SK-N-SH treated with all-trans-retinoic acid at 6 μM for 48 hours (cell line): Measurements from ENCODE around the gene ADGRB2.
A peak's percentile ranks its signal among the peaks of the same experiment; 100 is the strongest.

Experiments
- ATAC-seq: fragments of 200-7000 bp; cut with Tn5 transposase; 3 replicates; pipeline ENCODE4 v1.9.1; 2020; ENCODE audit warnings: mild to moderate bottlenecking, moderate library complexity
- ARNTL ChIP-seq: fragments of 450-650 bp; formaldehyde crosslinking; IDR thresholded peaks from 2 replicates; pipeline ENCODE4 v1.5.0; 2020; ENCODE audit warnings: low read depth, mild to moderate bottlenecking, moderate library complexity, borderline replicate concordance
- BACH2 ChIP-seq: fragments of 250-450 bp; sonication (Bioruptor Pico); IDR thresholded peaks from 2 replicates; pipeline ENCODE4 v1.9.0; 2021; ENCODE audit warnings: mild to moderate bottlenecking, borderline replicate concordance
- CSDC2 ChIP-seq: fragments of 250-450 bp; sonication (Bioruptor Pico); IDR thresholded peaks from 2 replicates; pipeline ENCODE4 v1.5.0; 2020; ENCODE audit warnings: mild to moderate bottlenecking, moderate library complexity
- ESRRG ChIP-seq: fragments of 250-450 bp; sonication (Bioruptor Pico); IDR thresholded peaks from 2 replicates; pipeline ENCODE4 v1.6.1; 2021; ENCODE audit warnings: mild to moderate bottlenecking
- GLIS3 ChIP-seq: fragments of 250-450 bp; sonication (Bioruptor Pico); IDR thresholded peaks from 2 replicates; pipeline ENCODE4 v1.5.0; 2020; ENCODE audit warnings: mild to moderate bottlenecking, moderate library complexity
- ISL1 ChIP-seq: fragments of 250-450 bp; sonication (Bioruptor Pico); IDR thresholded peaks from 2 replicates; pipeline ENCODE4 v2.1.2; 2022; ENCODE audit warnings: mild to moderate bottlenecking, moderate library complexity
- OSR1 ChIP-seq: fragments of 250-450 bp; sonication (Bioruptor Pico); IDR thresholded peaks from 2 replicates; pipeline ENCODE4 v1.8.0; 2022; ENCODE audit warnings: moderate library complexity, mild to moderate bottlenecking, inconsistent platforms
- PATZ1 ChIP-seq: fragments of 250-450 bp; sonication (Bioruptor Pico); IDR thresholded peaks from 2 replicates; pipeline ENCODE4 v1.8.0; 2020; ENCODE audit warnings: mild to moderate bottlenecking, moderate library complexity, borderline replicate concordance
- POU6F1 ChIP-seq: fragments of 250-450 bp; sonication (Bioruptor Pico); IDR thresholded peaks from 2 replicates; pipeline ENCODE4 v1.8.0; 2021; ENCODE audit warnings: low read depth, mild to moderate bottlenecking, moderate library complexity, borderline replicate concordance
- PPARA ChIP-seq: fragments of 250-450 bp; sonication (Bioruptor Pico); IDR thresholded peaks from 2 replicates; pipeline ENCODE4 v1.5.0; 2020; ENCODE audit warnings: mild to moderate bottlenecking, borderline replicate concordance
- RARB ChIP-seq: fragments of 250-450 bp; sonication (Bioruptor Pico); IDR thresholded peaks from 2 replicates; pipeline ENCODE4 v1.8.0; 2021; ENCODE audit warnings: mild to moderate bottlenecking, moderate library complexity
- SNAI2 ChIP-seq: fragments of 250-450 bp; sonication (Bioruptor Pico); IDR thresholded peaks from 2 replicates; pipeline ENCODE4 v1.5.0; 2020; ENCODE audit warnings: mild to moderate bottlenecking, moderate library complexity
- TOX ChIP-seq: fragments of 250-450 bp; sonication (Bioruptor Pico); IDR thresholded peaks from 2 replicates; pipeline ENCODE4 v1.8.0; 2021; ENCODE audit warnings: mild to moderate bottlenecking, moderate library complexity, borderline replicate concordance
- TSHZ2 ChIP-seq: fragments of 250-450 bp; sonication (Bioruptor Pico); IDR thresholded peaks from 2 replicates; pipeline ENCODE4 v1.5.0; 2020; ENCODE audit warnings: mild to moderate bottlenecking, moderate library complexity
- ZC3H10 ChIP-seq: fragments of 250-450 bp; sonication (Bioruptor Pico); IDR thresholded peaks from 2 replicates; pipeline ENCODE4 v1.5.1; 2021; ENCODE audit warnings: mild to moderate bottlenecking, moderate library complexity
- ZFP3 ChIP-seq: fragments of 250-450 bp; sonication (Bioruptor Pico); IDR thresholded peaks from 2 replicates; pipeline ENCODE4 v1.5.0; 2020; ENCODE audit warnings: mild to moderate bottlenecking, moderate library complexity
- ZFP30 ChIP-seq: fragments of 450-650 bp; formaldehyde crosslinking; IDR thresholded peaks from 2 replicates; pipeline ENCODE4 v1.5.0; 2022; ENCODE audit warnings: mild to moderate bottlenecking, moderate library complexity
- ZNF565 ChIP-seq: fragments of 450-650 bp; formaldehyde crosslinking; conservative IDR thresholded peaks from 2 replicates; pipeline ENCODE4 v1.5.0; 2020; ENCODE audit warnings: low read depth, mild to moderate bottlenecking, moderate library complexity
- ZNF70 ChIP-seq: fragments of 450-650 bp; formaldehyde crosslinking; IDR thresholded peaks from 2 replicates; pipeline ENCODE4 v1.5.0; 2020; ENCODE audit warnings: mild to moderate bottlenecking, moderate library complexity
- ZNF8 ChIP-seq: fragments of 450-650 bp; formaldehyde crosslinking; IDR thresholded peaks from 2 replicates; pipeline ENCODE4 v1.5.0; 2020; ENCODE audit warnings: mild to moderate bottlenecking, moderate library complexity
- TF ChIP-seq, protein P1 (sequence below): fragments of 250-450 bp; sonication (Bioruptor Pico); IDR thresholded peaks from 2 replicates; pipeline ENCODE4 v1.5.1; 2020; ENCODE audit warnings: low read depth, mild to moderate bottlenecking, moderate library complexity

The ADGRB2 gene

DNA sequence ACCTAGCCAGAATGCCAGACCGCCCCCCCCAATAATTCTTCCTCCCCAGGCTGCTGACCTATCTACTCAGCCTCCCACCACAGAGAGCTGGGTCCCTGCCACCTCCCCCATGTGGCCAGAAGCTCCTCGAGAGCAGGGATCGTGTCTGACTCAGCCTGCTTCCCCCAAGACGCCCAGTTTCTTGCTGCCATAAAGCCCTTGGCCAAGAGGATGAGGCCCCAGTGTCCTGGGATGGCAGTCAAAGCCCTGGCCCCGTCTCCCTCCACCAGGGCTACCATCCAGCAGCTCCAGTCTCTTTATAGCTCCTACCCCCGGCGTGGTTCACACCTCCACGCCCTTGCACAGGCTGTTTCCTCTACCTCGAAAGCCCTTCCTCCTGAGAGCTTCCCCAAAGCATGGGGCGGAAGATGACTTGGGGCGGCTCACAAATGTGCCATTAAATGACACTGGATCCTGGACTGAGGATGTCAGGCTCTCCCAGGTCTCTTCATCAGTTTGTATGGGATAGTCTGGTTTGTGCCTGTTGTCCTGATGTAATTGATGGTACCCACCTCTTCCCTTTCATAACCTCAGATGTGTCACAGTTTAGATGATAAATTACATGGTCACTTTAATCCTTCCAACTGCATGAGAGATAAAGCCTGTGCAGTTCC is 13.2 kb downstream of the ADGRB2 start:
- peak; percentile 12; the same call in 2 of the 3 replicates for ATAC-seq
- TF ChIP-seq ZFP3 (CRISPR knock-in tag), result no peak
- no peak for TF ChIP-seq POU6F1 (CRISPR knock-in tag)
- no peak for TF ChIP-seq ZC3H10 (CRISPR knock-in tag)
- TF ChIP-seq RARB (CRISPR knock-in tag), result no peak
- no peak for TF ChIP-seq BACH2 (CRISPR knock-in tag)
- no peak for TF ChIP-seq CSDC2 (CRISPR knock-in tag)
- no peak for TF ChIP-seq GLIS3 (CRISPR knock-in tag)
- TF ChIP-seq ISL1 (CRISPR knock-in tag), result no peak
- TF ChIP-seq TSHZ2, result no peak
- TF ChIP-seq, protein P1, sequence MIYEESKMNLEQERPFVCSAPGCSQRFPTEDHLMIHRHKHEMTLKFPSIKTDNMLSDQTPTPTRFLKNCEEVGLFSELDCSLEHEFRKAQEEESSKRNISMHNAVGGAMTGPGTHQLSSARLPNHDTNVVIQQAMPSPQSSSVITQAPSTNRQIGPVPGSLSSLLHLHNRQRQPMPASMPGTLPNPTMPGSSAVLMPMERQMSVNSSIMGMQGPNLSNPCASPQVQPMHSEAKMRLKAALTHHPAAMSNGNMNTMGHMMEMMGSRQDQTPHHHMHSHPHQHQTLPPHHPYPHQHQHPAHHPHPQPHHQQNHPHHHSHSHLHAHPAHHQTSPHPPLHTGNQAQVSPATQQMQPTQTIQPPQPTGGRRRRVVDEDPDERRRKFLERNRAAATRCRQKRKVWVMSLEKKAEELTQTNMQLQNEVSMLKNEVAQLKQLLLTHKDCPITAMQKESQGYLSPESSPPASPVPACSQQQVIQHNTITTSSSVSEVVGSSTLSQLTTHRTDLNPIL (CRISPR knock-in tag), result no peak
- TF ChIP-seq ESRRG (CRISPR knock-in tag), result no peak
- TF ChIP-seq ZFP30, result no peak
- no peak for TF ChIP-seq TOX (CRISPR knock-in tag)
- no peak for TF ChIP-seq PPARA (CRISPR knock-in tag)
- no peak for TF ChIP-seq SNAI2 (CRISPR knock-in tag)
- TF ChIP-seq ZNF70 (CRISPR knock-in tag), result no peak

DNA sequence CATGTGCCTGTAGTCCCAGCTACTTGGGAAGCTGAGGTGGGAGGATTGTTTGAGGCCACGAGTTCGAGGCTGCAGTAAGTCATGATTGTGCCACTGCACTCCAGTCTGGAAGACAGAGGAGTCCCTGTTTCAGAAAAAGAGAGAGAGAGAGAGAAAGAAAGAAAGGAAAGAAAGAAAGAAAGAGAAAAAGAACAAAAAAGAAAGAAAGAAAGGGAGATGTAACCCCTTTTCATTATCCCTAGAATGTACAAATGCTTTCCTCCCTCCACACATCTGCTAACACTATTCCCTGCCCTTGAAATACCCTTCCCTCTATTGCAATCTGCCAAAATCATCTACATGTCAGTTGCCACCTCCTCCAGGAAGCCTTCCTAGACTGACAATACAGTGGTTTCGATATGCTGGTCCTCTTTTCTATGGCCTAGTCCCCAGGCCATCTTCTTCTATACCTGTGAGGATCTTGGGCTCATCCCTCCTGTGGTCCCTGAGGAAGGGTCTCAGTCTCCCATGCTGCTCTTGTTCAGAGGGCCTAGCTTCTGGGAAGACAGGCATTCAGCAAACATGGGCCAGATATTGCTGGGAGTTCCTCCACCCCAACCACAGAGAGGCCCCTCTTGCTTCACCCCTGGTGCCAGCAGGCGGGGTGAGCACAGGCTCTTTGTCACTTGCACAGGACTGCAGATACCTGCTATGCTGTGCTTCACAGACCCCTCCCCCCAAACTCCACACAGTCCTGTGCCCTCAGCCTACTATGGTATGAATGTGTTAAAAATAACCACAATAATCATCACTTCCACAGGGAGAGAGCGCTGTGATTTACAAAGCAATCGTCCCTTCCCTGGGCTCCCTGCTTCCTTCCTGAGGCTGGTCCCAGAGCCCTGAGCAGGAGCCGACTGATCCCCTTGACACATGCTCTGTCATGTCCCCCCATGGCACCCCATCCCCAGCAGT is 14.1 kb downstream of the ADGRB2 start:
- no peak for TF ChIP-seq ZNF8
- no peak for TF ChIP-seq SNAI2 (CRISPR knock-in tag)
- no peak for TF ChIP-seq TSHZ2
- no peak for TF ChIP-seq ZC3H10 (CRISPR knock-in tag)
- TF ChIP-seq BACH2 (CRISPR knock-in tag), result no peak
- no peak for TF ChIP-seq ARNTL (CRISPR knock-in tag)
- no peak for TF ChIP-seq ZFP30
- TF ChIP-seq POU6F1 (CRISPR knock-in tag), result no peak
- TF ChIP-seq OSR1 (CRISPR knock-in tag), result no peak
- no peak for TF ChIP-seq RARB (CRISPR knock-in tag)
- no peak for TF ChIP-seq ZFP3 (CRISPR knock-in tag)
- no peak for TF ChIP-seq GLIS3 (CRISPR knock-in tag)
- TF ChIP-seq, protein P1 (CRISPR knock-in tag), result no peak
- TF ChIP-seq ESRRG (CRISPR knock-in tag), result no peak
- TF ChIP-seq ISL1 (CRISPR knock-in tag), result no peak
- TF ChIP-seq TOX (CRISPR knock-in tag), result no peak
- TF ChIP-seq ZNF565 (CRISPR knock-in tag), result no peak
- TF ChIP-seq PATZ1, result no peak
- no peak for TF ChIP-seq ZNF70 (CRISPR knock-in tag)
- TF ChIP-seq PPARA (CRISPR knock-in tag), result no peak
- TF ChIP-seq, all 23 proteins: peak for 0
- ATAC-seq, result no peak
